HTERT RPE-1 (cell line): Measurements from ENCODE around the gene TSSK6.

Source experiments
- in situ Hi-C: fragments of 300-500 bp; cut with MboI; formaldehyde crosslinking; loops from 4 replicates; pipeline ENCODE4 v1.14.3; 2020; ENCODE audit warnings: low sequenced_read_pairs

Gene TSSK6

DNA sequence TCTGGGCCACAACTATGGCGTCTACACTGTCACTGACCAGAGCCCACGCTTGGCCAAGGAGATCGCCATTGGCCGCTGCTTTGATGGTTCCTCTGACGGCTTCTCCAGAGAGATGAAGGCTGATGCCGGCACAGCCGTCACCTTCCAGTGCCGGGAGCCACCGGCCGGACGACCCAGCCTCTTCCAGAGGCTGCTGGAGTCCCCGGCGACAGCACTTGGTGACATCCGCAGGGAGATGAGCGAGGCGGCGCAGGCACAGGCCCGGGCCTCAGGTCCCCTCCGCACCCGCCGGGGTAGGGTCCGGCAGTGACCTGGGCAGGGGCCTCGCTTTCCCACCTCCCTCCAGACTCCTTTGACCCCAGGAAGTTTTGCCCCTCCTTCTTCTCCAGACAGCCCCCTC is 30.4 kb upstream of the TSSK6 start:
- in situ Hi-C loops = no loop called here

GRCh38 chr19:19544954-19545591 is 29.7 kb upstream of the TSSK6 start:
- in situ Hi-C loops = no loop called here

DNA sequence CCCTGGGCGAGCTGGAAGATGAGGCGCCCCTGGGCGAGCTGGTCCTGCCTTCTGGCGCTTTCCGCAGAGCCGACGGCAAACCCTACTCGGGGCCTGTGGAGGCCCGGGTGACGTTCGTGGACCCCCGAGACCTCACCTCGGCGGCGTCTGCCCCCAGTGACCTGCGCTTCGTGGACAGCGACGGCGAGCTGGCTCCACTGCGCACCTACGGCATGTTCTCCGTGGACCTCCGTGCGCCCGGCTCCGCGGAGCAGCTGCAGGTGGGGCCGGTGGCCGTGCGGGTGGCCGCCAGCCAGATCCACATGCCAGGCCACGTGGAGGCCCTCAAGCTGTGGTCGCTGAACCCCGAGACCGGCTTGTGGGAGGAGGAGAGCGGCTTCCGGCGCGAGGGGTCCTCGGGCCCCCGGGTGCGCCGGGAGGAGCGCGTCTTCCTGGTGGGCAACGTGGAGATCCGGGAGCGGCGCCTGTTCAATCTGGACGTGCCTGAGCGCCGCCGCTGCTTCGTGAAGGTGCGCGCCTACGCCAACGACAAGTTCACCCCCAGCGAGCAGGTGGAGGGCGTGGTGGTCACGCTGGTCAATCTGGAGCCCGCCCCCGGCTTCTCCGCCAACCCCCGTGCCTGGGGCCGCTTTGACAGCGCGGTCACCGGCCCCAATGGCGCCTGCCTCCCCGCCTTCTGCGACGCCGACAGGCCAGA is 29.1 kb upstream of the TSSK6 start:
- in situ Hi-C loops = no loop called here

- in situ Hi-C loops = no loop called here
These were observed 28.3 kb upstream of the TSSK6 start for GRCh38 chr19:19543640-19544039.

DNA sequence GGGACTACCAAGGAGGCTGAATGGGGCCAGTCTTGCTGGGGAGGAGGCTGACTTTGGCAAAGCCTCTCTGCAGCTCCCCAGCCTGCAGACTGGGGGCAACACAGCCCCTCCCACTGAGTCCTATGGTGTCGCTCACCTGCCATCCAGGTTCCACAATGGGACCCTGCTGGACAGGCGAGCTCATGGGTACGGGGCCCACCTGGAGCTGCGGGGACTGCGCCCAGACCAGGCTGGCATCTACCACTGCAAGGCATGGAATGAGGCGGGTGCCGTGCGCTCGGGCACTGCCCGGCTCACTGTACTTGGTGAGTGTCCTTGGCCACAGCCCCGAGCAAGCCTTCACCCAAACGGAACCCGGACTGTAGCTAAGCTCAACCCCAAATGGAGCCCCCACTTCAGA is 27.8 kb upstream of the TSSK6 start:
- in situ Hi-C loops = no loop called here

GRCh38 chr19:19542507-19542906 is 27.2 kb upstream of the TSSK6 start:
- in situ Hi-C loops = no loop called here

DNA sequence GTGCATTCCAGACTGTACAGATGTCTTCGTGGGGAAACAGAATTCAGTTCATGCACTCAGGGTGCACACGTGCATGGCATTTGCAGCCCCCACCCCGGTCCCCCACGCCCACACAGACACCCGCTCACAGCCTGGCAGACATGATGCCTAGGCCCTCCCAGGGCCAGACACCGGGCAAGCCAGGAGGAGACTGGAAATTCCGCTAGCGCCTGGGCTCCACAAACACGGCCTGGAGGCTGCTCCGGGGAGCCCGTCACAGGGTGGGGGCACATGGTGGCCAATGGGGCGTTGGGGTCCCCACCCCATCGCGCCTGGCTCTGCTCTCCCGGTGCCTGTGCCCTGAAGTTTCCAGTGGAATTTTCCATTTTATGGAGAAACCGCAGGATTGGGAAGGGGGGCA is 26.3 kb upstream of the TSSK6 start:
- in situ Hi-C loops = no loop called here

DNA sequence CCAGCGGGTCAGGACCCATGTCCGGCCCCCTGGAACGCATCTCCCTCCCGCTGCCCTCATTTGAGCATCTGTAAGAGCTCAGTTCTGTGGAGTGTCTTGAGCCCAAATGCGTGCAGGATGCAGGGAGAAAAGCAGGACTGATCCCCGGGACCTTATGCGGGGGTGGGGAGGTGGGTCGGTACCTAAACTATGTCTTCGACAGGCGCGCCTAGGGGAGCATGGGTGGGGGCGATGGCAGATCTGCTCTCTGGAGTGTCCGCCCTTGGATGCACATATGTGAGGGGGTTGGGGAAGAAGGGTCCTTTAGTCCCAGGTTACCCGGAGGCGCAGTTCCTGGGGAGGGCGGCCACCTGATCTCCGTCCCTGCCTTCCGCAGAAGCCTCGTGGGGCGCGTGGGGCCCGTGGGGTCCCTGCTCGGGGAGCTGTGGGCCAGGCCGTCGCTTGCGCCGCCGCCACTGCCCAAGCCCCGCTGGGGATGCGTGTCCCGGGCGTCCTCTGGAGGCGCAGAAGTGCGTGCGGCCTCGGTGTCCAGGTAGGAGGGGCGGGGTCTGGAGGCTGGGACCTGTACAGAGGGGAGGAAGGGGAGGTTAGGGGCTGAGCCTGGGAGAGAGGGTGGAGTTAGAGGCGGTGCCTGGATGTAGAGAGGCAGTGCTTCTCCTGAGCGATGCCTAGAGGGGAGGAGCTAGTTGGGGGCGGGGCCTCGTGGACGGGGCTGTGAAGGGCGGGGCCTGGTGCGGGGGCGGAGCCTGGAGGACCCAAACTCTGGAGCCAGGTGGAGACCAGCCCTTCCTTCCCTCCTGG is 25.6 kb upstream of the TSSK6 start:
- in situ Hi-C loops = no loop called here

- in situ Hi-C loops = no loop called here
These were observed 24.8 kb upstream of the TSSK6 start for GRCh38 chr19:19540064-19540714.

GRCh38 chr19:19539698-19540063 is 24.3 kb upstream of the TSSK6 start:
- in situ Hi-C loops = no loop called here

DNA sequence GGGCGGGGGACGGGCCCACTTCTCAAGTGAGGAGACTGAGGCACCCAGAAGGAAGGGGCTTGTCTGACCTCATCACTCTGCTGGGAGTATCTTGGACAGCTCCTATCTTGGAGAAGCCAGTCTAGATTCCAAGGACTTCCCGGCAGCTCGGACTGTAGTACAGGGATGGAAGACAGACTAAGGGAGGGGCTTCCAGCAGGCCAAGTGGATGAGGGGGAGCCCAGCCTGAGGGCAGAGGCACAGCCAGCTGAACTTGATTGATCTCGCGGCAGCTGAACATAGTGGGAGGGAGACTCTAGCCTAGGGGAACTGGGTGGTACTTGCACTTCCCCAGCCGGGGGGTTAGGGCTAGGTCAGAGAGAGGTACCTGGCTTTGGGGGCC is 23.4 kb upstream of the TSSK6 start:
- in situ Hi-C loops = no loop called here

- in situ Hi-C loops = no loop called here
These were observed 22.9 kb upstream of the TSSK6 start, which contains the start of gene CILP2 for GRCh38 chr19:19538061-19538784. Gene CILP2 (plus strand): TSS chr19:19538265. CDS start chr19:19538350, 85 bp downstream.

- in situ Hi-C loops = no loop called here
These were observed 22.0 kb upstream of the TSSK6 start for GRCh38 chr19:19537075-19538048.

DNA sequence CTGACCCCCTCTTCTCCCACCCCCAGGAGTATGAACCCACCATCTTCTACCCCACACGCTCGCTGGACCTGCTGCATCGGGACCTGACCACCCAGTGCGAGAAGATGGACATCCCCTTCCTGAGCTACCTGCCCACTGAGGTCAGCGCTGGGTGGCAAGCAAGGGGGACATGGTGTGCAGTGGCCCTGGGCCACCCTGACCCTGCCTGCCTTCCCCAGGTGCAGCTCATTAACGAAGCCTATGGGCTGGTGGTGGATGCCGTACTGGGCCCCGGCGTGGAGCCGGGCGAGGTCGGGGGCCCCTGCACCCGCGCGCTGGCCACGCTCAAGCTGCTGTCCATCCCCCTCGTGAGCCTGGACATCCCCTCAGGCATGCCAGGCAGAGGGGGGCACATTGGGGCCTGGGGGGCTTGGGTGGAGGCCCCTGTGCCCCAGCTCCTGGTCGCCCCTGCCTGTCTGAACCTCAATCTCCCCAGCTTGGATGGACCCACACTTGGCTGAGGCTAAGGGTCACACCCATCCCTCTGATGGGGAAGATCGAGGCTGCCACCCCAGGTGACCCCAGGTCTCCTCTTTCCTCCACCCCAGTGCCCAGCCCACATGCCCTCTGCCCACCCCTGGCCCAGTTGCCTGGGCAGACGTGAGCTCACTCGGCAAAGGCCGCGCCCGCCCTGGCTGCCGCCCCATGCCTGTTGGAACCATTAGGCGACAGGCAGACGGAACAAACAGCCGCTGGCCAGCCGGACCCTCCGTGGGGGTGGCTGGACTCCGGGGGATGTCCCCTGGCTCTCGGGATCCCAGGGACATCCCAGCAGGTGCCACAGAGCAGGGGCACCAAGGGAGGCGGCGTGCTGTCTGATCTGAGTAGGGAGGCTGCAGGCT is 20.2 kb upstream of the TSSK6 start:
- in situ Hi-C loops = no loop called here

DNA sequence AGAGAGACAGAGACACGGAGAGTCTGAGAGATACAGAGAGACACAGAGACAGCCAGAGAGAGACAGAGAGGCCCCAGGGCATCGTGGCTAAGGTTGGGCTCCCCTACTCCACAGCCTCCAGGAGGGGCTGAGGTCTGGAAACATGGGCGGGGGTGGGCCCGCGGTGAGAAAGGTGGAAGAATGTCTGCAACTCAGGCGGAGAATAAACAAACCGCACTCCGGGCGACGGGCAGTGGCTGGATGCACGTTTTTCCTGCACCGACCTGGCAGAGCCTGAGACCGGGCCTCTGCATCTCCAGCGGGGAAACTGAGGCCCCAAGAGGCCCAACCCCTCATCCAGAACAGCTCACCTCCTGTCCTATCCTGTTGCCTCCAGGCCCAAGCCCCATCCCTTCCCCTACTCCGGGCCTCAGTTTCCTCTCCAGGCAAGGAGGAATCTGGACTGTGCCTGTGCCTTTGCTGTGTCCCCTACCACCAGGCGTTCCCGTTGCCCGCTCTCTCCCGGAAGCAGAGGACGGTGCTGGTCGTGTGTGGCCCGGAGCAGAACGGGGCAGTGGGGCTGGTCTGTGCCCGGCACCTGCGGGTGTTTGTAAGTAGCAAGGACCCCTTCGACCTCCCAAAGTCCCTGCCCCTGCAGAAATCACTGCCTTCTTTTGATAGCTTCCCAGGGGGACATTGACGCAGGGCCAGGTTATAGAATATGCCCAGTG is 19.4 kb upstream of the TSSK6 start:
- in situ Hi-C loops = no loop called here

GRCh38 chr19:19533841-19534240 is 18.5 kb upstream of the TSSK6 start:
- in situ Hi-C loops = no loop called here

- in situ Hi-C loops = no loop called here
These were observed 17.7 kb upstream of the TSSK6 start for GRCh38 chr19:19532806-19533701.
